HL-60 (cell line): ENCODE data around the gene ZYG11A.

Experiments used
- POLR2AphosphoS5 ChIP-seq: IDR thresholded peaks from 2 replicates; pipeline ENCODE4 v1.6.1; 2012; ENCODE audit warnings: low read depth
- TF ChIP-seq, protein P1 (sequence below): IDR thresholded peaks from one replicate; pipeline ENCODE4 v1.5.1; 2011; ENCODE audit warnings: low read length, control low read depth, inconsistent platforms; ENCODE audit not compliant: insufficient read depth

DNA sequence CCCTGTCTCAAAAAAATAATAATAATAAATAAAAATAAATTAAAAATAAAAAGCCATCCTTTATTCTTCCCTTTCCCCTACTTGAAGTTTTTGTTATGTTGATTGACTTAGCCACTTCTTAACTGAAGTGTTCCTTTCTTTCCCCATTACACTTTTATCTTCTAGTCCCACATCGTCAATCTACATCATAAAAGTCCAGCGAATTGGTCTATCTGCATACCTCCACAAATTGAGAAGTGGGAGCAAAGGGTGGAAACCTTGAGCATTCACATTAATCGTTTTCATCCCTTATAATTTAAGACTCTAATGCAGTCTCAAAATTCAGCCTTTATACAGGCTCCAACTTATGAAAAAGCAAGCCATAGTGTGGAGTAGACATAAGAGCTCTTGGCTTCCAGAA is 6.5 kb upstream of the ZYG11A start:
- TF ChIP-seq, protein P1, sequence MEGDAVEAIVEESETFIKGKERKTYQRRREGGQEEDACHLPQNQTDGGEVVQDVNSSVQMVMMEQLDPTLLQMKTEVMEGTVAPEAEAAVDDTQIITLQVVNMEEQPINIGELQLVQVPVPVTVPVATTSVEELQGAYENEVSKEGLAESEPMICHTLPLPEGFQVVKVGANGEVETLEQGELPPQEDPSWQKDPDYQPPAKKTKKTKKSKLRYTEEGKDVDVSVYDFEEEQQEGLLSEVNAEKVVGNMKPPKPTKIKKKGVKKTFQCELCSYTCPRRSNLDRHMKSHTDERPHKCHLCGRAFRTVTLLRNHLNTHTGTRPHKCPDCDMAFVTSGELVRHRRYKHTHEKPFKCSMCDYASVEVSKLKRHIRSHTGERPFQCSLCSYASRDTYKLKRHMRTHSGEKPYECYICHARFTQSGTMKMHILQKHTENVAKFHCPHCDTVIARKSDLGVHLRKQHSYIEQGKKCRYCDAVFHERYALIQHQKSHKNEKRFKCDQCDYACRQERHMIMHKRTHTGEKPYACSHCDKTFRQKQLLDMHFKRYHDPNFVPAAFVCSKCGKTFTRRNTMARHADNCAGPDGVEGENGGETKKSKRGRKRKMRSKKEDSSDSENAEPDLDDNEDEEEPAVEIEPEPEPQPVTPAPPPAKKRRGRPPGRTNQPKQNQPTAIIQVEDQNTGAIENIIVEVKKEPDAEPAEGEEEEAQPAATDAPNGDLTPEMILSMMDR = no peak
- TF ChIP-seq POLR2AphosphoS5 = no peak
